Measurements from ENCODE around the gene ZNF341. TPM values are rescaled to one million over a fixed set of nuclear protein-coding genes. Genes with fewer than 3 reads are reported as not detected.
A peak's percentile ranks its signal among the peaks of the same experiment; 100 is the strongest.

The ZNF341 gene
- total and polyA plus RNA-seq, 2 of the 8 experiments (the other 6 are each of a cell fraction or from before 2014, with no cell fraction given), result 5.8 to 6.4 TPM

DNA sequence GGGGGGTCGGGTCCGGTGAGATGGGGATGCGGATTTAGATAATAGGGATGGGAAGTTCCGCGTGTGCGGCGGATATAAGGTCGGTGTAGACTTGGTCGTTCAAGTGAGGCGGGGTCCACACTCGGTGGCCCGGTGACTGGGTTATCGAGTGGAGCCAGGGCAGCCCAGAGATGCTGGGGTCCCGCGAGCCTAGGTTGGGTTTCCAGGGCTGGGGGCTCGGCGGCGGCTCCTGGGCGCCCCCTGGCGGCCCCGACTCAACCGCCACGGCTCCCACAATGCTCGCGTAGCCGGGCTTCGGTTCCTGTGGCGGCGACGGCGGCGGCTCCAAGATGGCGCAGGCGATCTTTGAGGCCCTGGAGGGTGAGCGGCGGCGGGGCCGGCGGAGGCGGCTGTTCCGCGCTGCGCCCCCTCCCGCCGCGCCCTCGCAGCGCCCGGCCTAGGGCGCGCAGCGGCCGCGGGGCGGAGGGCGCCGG, at the start of gene ZNF341 (continued):
- TF ChIP-seq CHD7 (IDR thresholded peaks at IDR 0.05; ENCODE audit: insufficient replicate concordance, low read length) (no peak), TCF12 (IDR thresholded peaks at IDR 0.05; ENCODE audit: low read depth, low read length) (no peak), ASH2L (IDR thresholded peaks at IDR 0.05; ENCODE audit: low read length) (peak; percentile 59), PHF8 (conservative IDR thresholded peaks at IDR 0.05; ENCODE audit: low read depth, low read length) (no peak; the same call in 1 of the 2 replicates), CHD2 (IDR thresholded peaks at IDR 0.05; ENCODE audit: low read length) (peak; percentile 11; the same call in 1 of the 2 replicates), SIN3A (conservative IDR thresholded peaks at IDR 0.05 in 1 of 2, IDR thresholded peaks at IDR 0.05 in 1 of 2; ENCODE audit: low read depth in 1 of 2, low read length in 2 of 2) (no peak), SUZ12 (IDR thresholded peaks at IDR 0.05; ENCODE audit: low read length) (no peak)

Measured in H1 (cell line).